ENCODE measurements around the gene PLSCR5.

Gene PLSCR5

GRCh38 chr3:146605106-146605505, at the start of gene PLSCR5:
PLSCR5 (minus strand) TSS chr3:146605346; CDS start chr3:146605212, 134 bp downstream.
- peaks cover 3% of the 10 kb centered on the region for H3K27me3 Mint-ChIP-seq
- H3K9me3 Mint-ChIP-seq: no peaks in the 10 kb centered on the region
- no peaks in the 10 kb centered on the region for H3K36me3 Mint-ChIP-seq
- CTCF ChIA-PET: no interaction called here
- H3K4me3 Mint-ChIP-seq: no peak within 1 kb of the TSS
- no peaks in the 10 kb centered on the region for H3K4me1 Mint-ChIP-seq
- H3K27ac Mint-ChIP-seq: no peak within 1 kb of the TSS
- no peak for DNase-seq

GRCh38 chr3:146653978-146654377, 48.8 kb upstream of the PLSCR5 start:
- no peaks in the 10 kb centered on the region for H3K27me3 Mint-ChIP-seq
- no peak overlapping the region for H3K27ac Mint-ChIP-seq
- H3K4me1 Mint-ChIP-seq: no peaks in the 10 kb centered on the region
- DNase-seq: no peak
- no peaks in the 10 kb centered on the region for H3K36me3 Mint-ChIP-seq
- H3K4me3 Mint-ChIP-seq: no peak overlapping the region
- CTCF ChIA-PET: no interaction called here
- H3K9me3 Mint-ChIP-seq: no peaks in the 10 kb centered on the region

DNA sequence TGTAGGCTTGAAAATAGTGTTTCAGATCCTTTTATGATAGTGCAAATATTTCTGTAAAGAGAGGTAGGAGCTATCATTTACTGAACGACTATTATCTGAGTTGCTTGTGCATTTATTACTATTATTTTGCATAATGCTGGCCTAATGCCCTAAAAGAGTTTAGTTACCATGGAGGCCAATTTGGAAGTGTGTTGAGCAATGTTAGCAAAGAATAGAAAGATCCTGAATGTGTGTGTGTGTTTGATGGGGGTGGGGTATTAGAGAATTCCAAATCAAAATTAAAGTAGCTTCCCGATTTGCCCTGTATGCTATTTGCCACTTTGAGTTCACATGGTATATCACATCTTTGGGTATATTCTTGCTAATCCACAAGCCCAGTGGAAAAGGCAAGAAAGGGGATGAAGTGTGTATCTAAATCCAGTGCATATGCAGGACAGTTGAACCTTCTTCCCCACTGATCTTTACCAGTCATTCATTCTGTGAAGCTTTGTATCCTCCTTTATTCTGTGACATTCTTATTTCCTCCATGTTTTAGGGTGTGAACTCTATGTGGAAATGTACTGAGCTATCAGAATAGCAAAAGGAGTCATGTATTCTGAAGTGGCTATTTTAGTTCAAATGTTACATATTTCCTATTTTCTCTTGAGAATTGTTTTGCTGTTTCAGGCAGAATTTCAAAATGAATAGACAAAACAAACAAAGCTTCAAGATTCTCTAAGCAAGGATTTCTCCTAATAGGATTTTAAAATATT, 45.7 kb upstream of the PLSCR5 start:
- CTCF ChIA-PET: interaction anchor here (1.4 kb wide), 1 partner anchor 8 kb away, joined by 3 read pairs; no protein-coding TSS in a partner anchor
- Mint-ChIP-seq H3K4me1 (no peaks in the 10 kb centered on the region), H3K27me3 (no peaks in the 10 kb centered on the region), H3K36me3 (no peaks in the 10 kb centered on the region), H3K9me3 (no peaks in the 10 kb centered on the region), H3K27ac (no peak overlapping the region), H3K4me3 (no peak overlapping the region)
- DNase-seq: no peak

- Mint-ChIP-seq H3K4me3 (no peak overlapping the region), H3K27ac (no peak overlapping the region), H3K9me3 (no peaks in the 10 kb centered on the region), H3K27me3 (no peaks in the 10 kb centered on the region), H3K36me3 (no peaks in the 10 kb centered on the region), H3K4me1 (no peaks in the 10 kb centered on the region)
- CTCF ChIA-PET: no interaction called here
- DNase-seq: no peak
Observed at GRCh38 chr3:146646261-146646660, 41.1 kb upstream of the PLSCR5 start.

DNA sequence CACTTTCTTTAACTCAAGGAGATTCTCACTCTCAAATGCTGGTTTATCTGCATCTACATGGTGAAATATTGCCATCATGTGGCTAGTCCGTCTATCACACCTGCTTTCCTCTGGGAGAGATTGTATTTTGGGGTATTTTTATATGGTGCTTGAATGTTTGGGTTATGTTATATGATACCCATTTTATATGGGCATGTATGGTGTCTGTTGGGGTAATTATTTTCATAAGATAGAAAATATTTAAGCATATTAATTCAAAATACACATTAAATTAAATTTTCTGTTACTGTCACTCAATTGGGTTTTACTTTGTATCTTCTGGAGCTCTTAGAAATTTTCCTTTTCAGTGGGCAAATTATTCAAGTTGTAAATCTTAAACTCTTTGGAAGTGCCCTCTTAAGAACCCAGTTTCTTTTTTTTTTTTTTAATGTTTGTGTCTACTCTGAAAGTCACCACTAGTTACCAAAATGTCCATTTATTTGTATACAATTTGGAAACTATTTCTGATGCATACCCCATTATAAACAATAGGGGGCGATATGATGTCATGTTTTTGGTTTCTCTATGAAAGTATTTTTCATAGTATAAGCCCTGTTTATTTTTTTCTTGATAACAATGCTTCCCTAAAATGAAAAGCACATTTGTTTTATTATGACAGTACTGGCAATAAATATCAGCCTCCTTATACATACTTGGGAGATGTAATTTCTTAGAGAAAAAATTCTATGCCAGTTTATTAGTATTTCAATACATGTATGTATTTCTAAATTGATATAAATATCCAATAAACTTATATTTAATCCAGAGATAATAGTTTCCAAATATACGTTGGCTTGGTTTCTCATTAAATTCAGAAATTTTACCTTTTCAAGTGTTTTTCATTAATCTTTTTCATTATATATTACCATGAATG, 36.1 kb upstream of the PLSCR5 start:
- Mint-ChIP-seq H3K4me3 (no peak overlapping the region), H3K27me3 (no peaks in the 10 kb centered on the region), H3K9me3 (no peaks in the 10 kb centered on the region), H3K4me1 (no peaks in the 10 kb centered on the region), H3K27ac (no peak overlapping the region), H3K36me3 (no peaks in the 10 kb centered on the region)
- DNase-seq: peak; percentile 23
- CTCF ChIA-PET: interaction anchor here (0.7 to 1.0 kb wide), 5 partner anchors 14 to 474 kb away, joined by 3 to 4 read pairs (median 4); no protein-coding TSS in a partner anchor

DNA sequence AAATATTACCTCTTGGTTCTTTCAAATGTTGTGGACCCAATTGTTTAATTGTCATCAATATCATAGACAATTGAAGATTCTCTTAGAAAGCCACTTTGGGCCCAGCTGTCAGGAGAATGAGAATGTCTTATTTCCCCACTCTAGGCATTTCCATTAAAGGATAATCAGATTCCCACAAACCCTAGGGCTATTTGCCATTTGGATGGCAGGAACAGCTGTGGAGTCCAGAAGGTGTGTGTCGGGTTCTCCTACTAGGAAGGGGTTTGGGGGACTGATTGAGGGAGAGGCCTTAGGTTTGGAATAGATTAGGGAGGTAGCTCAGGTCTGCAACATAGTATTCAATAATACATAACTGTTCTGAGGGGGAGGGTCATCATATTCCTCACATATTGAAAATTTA, 35.2 kb upstream of the PLSCR5 start:
- H3K4me3 Mint-ChIP-seq: no peak overlapping the region
- no peak overlapping the region for H3K27ac Mint-ChIP-seq
- no peak for DNase-seq
- no peaks in the 10 kb centered on the region for H3K36me3 Mint-ChIP-seq
- CTCF ChIA-PET: interaction anchor here (0.7 to 1.0 kb wide), 2 partner anchors 46 to 49 kb away, joined by 3 read pairs; no protein-coding TSS in a partner anchor
- H3K4me1 Mint-ChIP-seq: no peaks in the 10 kb centered on the region
- no peaks in the 10 kb centered on the region for H3K27me3 Mint-ChIP-seq
- H3K9me3 Mint-ChIP-seq: no peaks in the 10 kb centered on the region

DNA sequence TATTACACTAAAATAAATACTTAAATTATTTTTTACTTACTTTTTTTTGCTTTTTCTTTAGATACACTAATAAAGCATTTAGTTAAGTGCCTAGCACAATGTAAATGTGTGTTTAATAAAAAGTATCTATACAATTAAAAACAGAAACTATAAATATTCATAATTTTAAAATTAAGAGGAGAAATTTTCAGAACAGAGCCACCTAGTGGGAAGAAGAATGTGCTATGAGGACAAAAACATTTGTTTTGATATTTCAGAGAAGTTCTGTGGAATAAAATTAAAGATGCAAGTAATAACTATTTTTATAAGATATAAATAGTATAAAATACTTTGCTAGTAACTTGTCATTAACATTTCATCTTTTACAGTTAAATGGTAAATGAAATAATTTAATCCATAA, 33.6 kb upstream of the PLSCR5 start:
- Mint-ChIP-seq H3K36me3 (no peaks in the 10 kb centered on the region), H3K4me1 (no peaks in the 10 kb centered on the region), H3K4me3 (no peak overlapping the region), H3K9me3 (no peaks in the 10 kb centered on the region), H3K27me3 (no peaks in the 10 kb centered on the region), H3K27ac (no peak overlapping the region)
- no peak for DNase-seq
- CTCF ChIA-PET: interaction anchor here (0.9 to 1.5 kb wide), 4 partner anchors 9 to 574 kb away, joined by 3 to 8 read pairs (median 4); no protein-coding TSS in a partner anchor

DNA sequence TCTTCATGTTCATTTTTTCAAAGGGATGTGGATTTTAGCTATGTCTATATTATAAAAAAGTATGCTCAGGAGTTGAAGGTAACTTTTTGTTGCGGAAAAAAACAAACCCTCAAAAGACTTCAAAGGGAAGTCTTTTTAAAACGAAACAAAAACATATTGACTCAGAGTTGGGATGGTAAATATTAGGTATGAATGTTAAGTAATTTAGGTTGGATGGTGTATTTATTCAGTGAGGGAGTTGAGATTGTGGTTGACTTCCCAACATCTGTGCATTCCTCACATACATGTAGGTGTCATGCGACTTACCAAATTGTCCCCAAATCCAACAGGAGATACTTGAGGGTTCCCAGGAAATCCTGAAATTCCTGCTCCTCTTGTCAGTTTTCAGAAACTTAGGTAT, 32.7 kb upstream of the PLSCR5 start:
- CTCF ChIA-PET: interaction anchor here (1.3 to 1.5 kb wide), 2 partner anchors 9 to 448 kb away, joined by 4 to 8 read pairs; no protein-coding TSS in a partner anchor
- H3K27me3 Mint-ChIP-seq: no peaks in the 10 kb centered on the region
- H3K4me3 Mint-ChIP-seq: no peak overlapping the region
- no peak for DNase-seq
- no peak overlapping the region for H3K27ac Mint-ChIP-seq
- no peaks in the 10 kb centered on the region for H3K9me3 Mint-ChIP-seq
- H3K36me3 Mint-ChIP-seq: no peaks in the 10 kb centered on the region
- no peaks in the 10 kb centered on the region for H3K4me1 Mint-ChIP-seq

GRCh38 chr3:146636881-146637280, 31.7 kb upstream of the PLSCR5 start:
- no peaks in the 10 kb centered on the region for H3K9me3 Mint-ChIP-seq
- no peaks in the 10 kb centered on the region for H3K36me3 Mint-ChIP-seq
- H3K4me3 Mint-ChIP-seq: no peak overlapping the region
- no peaks in the 10 kb centered on the region for H3K4me1 Mint-ChIP-seq
- H3K27me3 Mint-ChIP-seq: no peaks in the 10 kb centered on the region
- H3K27ac Mint-ChIP-seq: no peak overlapping the region
- CTCF ChIA-PET: no interaction called here
- no peak for DNase-seq

DNA sequence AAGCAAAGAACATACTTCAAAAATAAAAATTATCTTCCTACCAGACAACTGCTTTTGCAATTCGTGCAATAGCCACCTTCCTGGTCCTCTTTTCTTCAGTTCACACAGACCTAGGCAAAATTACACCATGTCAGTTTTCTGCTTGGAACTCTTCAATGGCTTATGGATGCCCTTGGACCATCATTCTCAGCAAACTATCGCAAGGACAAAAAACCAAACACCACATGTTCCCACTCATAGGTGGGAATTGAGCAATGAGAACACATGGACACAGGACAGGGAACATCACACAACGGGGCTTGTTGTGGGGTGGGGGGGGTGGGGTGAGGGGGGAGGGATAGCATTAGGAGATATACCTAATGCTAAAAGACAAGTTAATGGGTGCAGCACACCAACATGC, 29.2 kb upstream of the PLSCR5 start:
- Mint-ChIP-seq H3K27me3 (no peaks in the 10 kb centered on the region), H3K4me1 (no peaks in the 10 kb centered on the region), H3K4me3 (no peak overlapping the region), H3K9me3 (no peaks in the 10 kb centered on the region), H3K27ac (no peak overlapping the region), H3K36me3 (no peaks in the 10 kb centered on the region)
- CTCF ChIA-PET: interaction anchor here (1.3 kb wide), 1 partner anchor 44 kb away, joined by 5 read pairs; no protein-coding TSS in a partner anchor
- DNase-seq: no peak

DNA sequence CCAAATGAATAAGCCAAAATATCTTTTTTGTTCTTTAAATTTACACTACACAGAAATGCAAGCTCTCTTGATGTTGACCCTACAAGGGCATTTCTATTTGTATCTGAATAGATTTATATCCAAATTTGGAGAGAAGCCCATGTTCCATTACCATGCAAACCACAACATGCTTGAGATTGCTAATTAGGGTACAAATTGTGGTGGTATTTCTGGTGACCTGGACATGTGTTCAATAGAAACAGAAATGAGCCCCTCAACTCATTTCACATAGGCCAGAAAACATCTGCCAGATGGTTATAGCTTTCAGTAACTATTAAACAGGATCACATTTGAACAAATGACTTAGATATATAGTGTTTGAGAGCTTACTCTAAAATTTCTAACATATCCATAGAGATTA, 23.5 kb upstream of the PLSCR5 start:
- Mint-ChIP-seq H3K27me3 (no peaks in the 10 kb centered on the region), H3K36me3 (no peaks in the 10 kb centered on the region), H3K27ac (no peak overlapping the region), H3K4me1 (peaks cover 10% of the 10 kb centered on the region), H3K9me3 (no peaks in the 10 kb centered on the region), H3K4me3 (no peak overlapping the region)
- CTCF ChIA-PET: interaction anchor here (0.7 to 1.0 kb wide), 2 partner anchors 10 to 241 kb away, joined by 3 to 4 read pairs; no protein-coding TSS in a partner anchor
- no peak for DNase-seq

GRCh38 chr3:146626403-146627122, 21.4 kb upstream of the PLSCR5 start:
- no peaks in the 10 kb centered on the region for H3K9me3 Mint-ChIP-seq
- no peaks in the 10 kb centered on the region for H3K27me3 Mint-ChIP-seq
- H3K4me3 Mint-ChIP-seq: no peak overlapping the region
- DNase-seq: no peak
- CTCF ChIA-PET: interaction anchor here (1.4 kb wide), 1 partner anchor 15 kb away, joined by 4 read pairs; no protein-coding TSS in a partner anchor
- no peak overlapping the region for H3K27ac Mint-ChIP-seq
- H3K4me1 Mint-ChIP-seq: peaks cover 10% of the 10 kb centered on the region
- no peaks in the 10 kb centered on the region for H3K36me3 Mint-ChIP-seq

- Mint-ChIP-seq H3K36me3 (no peaks in the 10 kb centered on the region), H3K27ac (no peak overlapping the region), H3K27me3 (no peaks in the 10 kb centered on the region), H3K4me1 (peaks cover 10% of the 10 kb centered on the region), H3K4me3 (peak overlapping the region; percentile 4), H3K9me3 (no peaks in the 10 kb centered on the region)
- CTCF ChIA-PET: no interaction called here
- DNase-seq: no peak
Observed at GRCh38 chr3:146625186-146625775, 20.1 kb upstream of the PLSCR5 start.
